Vagina (tissue), 2 donors: ENCODE results near the gene B4GALT3. TPM values are rescaled to one million over a fixed set of nuclear protein-coding genes. Genes with fewer than 3 reads are reported as not detected.

Experiments used
- DNase-seq, 2 donors: peaks; one replicate each; pipeline ENCODE4 v3.0.0-alpha.2; 2017; ENCODE audit errors: extremely low spot score in 2 of 2
- H3K27ac ChIP-seq: fragments of 200-600 bp; sonication (generic); one replicate; pipeline ENCODE4 v1.5.1; 2019
- H3K27me3 ChIP-seq: fragments of 200-600 bp; sonication (generic); one replicate; pipeline ENCODE4 v1.5.1; 2019
- H3K36me3 ChIP-seq, 2 donors: fragments of 200-600 bp; sonication (generic); one replicate each; pipeline ENCODE4 v1.5.1; 2017 to 2019
- H3K4me1 ChIP-seq: fragments of 200-600 bp; sonication (generic); one replicate; pipeline ENCODE4 v1.5.1; 2019
- H3K4me3 ChIP-seq, 2 donors: fragments of 200-600 bp; sonication (generic); 1 replicate in 1 of 2; 2 replicates in 1 of 2; pipeline ENCODE4 v1.5.1; 2016 to 2019
- H3K9me3 ChIP-seq: fragments of 200-600 bp; sonication (generic); one replicate; pipeline ENCODE4 v1.5.1; 2019
- CTCF ChIP-seq, 3 experiments: fragments of 450-650 bp in 2 of 3; fragments of 200-600 bp in 1 of 3; sonication (generic) in 1 of 3; IDR thresholded peaks; one replicate each; pipeline ENCODE4 v1.5.1; 2017 to 2019; ENCODE audit warnings: antibody characterized with exemption in 3 of 3, mild to moderate bottlenecking in 2 of 3, moderate library complexity in 2 of 3
- POLR2A ChIP-seq, 2 donors: fragments of 450-650 bp; IDR thresholded peaks; one replicate each; pipeline ENCODE4 v1.6.1; 2017; ENCODE audit warnings: antibody characterized with exemption in 2 of 2, mild to moderate bottlenecking in 2 of 2, moderate library complexity in 2 of 2
- POLR2AphosphoS5 ChIP-seq, 2 donors: sonication (generic); formaldehyde crosslinking; IDR thresholded peaks; one replicate each; pipeline ENCODE4 v1.9.0; 2017; ENCODE audit warnings: antibody characterized with exemption in 2 of 2, mild to moderate bottlenecking in 2 of 2, low read depth in 1 of 2; ENCODE audit not compliant: insufficient read depth in 1 of 2
- intact Hi-C: fragments of 100-400 bp; cut with DNase I; formaldehyde crosslinking; loops from one replicate; pipeline ENCODE4 v1.15.1; 2023
- total RNA-seq: library from RNA; depleted of rRNA; stranded (reverse); fragments of >200 nt; gene quantifications from one replicate; pipeline ENCODE4 v1.2.3, GENCODE V29; 2016

The B4GALT3 gene
- total RNA-seq, 1 donor from 2014 or later = 16.2 TPM

GRCh38 chr1:161176468-161177111, 717 bp downstream of the B4GALT3 start:
- Histone ChIP-seq H3K4me1 (peaks cover 36% of the 10 kb centered on the region), H3K4me3 (peak overlapping the region; percentile 73 to 88), H3K27ac (peak overlapping the region; percentile 92), H3K9me3 (no peaks in the 10 kb centered on the region), H3K27me3 (no peaks in the 10 kb centered on the region), H3K36me3 (peaks cover 0 to 26% of the 10 kb centered on the region in 2 donors)
- intact Hi-C loops = no loop called here
- no peak for DNase-seq
- no peak for TF ChIP-seq POLR2A (IDR thresholded peaks at IDR 0.05)
- TF ChIP-seq POLR2AphosphoS5 (IDR thresholded peaks at IDR 0.05; ENCODE audit: insufficient read depth in 1 of 2, low read depth in 1 of 2) = no peak
- no peak for TF ChIP-seq CTCF (IDR thresholded peaks at IDR 0.05)

- TF ChIP-seq POLR2A (IDR thresholded peaks at IDR 0.05) = no peak
- no peak for TF ChIP-seq CTCF (IDR thresholded peaks at IDR 0.05)
- TF ChIP-seq POLR2AphosphoS5 (IDR thresholded peaks at IDR 0.05; ENCODE audit: insufficient read depth in 1 of 2, low read depth in 1 of 2) = no peak
- Histone ChIP-seq H3K4me3 (peak overlapping the region; percentile 73 to 88), H3K36me3 (peaks cover 0 to 33% of the 10 kb centered on the region in 2 donors), H3K4me1 (peaks cover 36% of the 10 kb centered on the region), H3K27me3 (no peaks in the 10 kb centered on the region), H3K9me3 (no peaks in the 10 kb centered on the region), H3K27ac (peak overlapping the region; percentile 92)
- no peak for DNase-seq
- intact Hi-C loops = no loop called here
These were observed 1.4 kb downstream of the B4GALT3 start for GRCh38 chr1:161175771-161176453.

- no peak overlapping the region for H3K4me3 ChIP-seq
- H3K9me3 ChIP-seq = no peaks in the 10 kb centered on the region
- intact Hi-C loops = no loop called here
- no peak overlapping the region for H3K27ac ChIP-seq
- H3K4me1 ChIP-seq = peaks cover 36% of the 10 kb centered on the region
- DNase-seq = no peak
- H3K36me3 ChIP-seq = peaks cover 0 to 43% of the 10 kb centered on the region in 2 donors
- no peaks in the 10 kb centered on the region for H3K27me3 ChIP-seq
- TF ChIP-seq POLR2A (IDR thresholded peaks at IDR 0.05) (no peak), POLR2AphosphoS5 (IDR thresholded peaks at IDR 0.05; ENCODE audit: insufficient read depth in 1 of 2, low read depth in 1 of 2) (no peak), CTCF (IDR thresholded peaks at IDR 0.05) (no peak)
These were observed 2.4 kb downstream of the B4GALT3 start for GRCh38 chr1:161174911-161175310.

- Histone ChIP-seq H3K36me3 (peaks cover 0 to 44% of the 10 kb centered on the region in 2 donors), H3K4me1 (peaks cover 36% of the 10 kb centered on the region), H3K9me3 (no peaks in the 10 kb centered on the region), H3K27ac (no peak overlapping the region), H3K27me3 (no peaks in the 10 kb centered on the region), H3K4me3 (no peak overlapping the region)
- intact Hi-C loops = no loop called here
- DNase-seq = no peak
- no peak for TF ChIP-seq POLR2A (IDR thresholded peaks at IDR 0.05)
- no peak for TF ChIP-seq POLR2AphosphoS5 (IDR thresholded peaks at IDR 0.05; ENCODE audit: insufficient read depth in 1 of 2, low read depth in 1 of 2)
- no peak for TF ChIP-seq CTCF (IDR thresholded peaks at IDR 0.05)
These were observed 3.6 kb downstream of the B4GALT3 start for GRCh38 chr1:161173711-161174110.
